ENCODE data around the gene MRPL2.

DNA sequence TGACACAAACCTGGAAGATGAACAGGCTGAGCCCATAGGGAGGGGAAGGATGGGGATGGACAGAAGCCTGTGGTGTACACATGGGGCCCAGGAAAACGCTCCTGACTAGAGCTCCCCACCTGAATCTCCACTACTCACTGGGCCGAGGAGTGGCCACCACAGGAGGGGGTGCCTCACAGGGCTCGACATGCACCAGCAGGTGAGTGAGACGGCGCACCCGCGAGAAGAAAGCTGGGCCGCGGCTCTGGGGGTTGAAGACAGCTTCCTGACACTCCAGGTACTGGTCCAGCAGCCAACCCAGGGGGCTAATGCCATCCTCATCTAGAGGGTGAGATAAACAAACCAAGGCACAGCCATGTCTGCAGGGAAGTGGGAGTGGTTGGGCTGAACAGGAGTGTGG lies 15.9 kb downstream of the MRPL2 start:
- TF ChIP-seq, protein P1, sequence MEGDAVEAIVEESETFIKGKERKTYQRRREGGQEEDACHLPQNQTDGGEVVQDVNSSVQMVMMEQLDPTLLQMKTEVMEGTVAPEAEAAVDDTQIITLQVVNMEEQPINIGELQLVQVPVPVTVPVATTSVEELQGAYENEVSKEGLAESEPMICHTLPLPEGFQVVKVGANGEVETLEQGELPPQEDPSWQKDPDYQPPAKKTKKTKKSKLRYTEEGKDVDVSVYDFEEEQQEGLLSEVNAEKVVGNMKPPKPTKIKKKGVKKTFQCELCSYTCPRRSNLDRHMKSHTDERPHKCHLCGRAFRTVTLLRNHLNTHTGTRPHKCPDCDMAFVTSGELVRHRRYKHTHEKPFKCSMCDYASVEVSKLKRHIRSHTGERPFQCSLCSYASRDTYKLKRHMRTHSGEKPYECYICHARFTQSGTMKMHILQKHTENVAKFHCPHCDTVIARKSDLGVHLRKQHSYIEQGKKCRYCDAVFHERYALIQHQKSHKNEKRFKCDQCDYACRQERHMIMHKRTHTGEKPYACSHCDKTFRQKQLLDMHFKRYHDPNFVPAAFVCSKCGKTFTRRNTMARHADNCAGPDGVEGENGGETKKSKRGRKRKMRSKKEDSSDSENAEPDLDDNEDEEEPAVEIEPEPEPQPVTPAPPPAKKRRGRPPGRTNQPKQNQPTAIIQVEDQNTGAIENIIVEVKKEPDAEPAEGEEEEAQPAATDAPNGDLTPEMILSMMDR (IDR thresholded peaks at IDR 0.05) = no peak
- TF ChIP-seq POLR2A (IDR thresholded peaks at IDR 0.05; ENCODE audit: low read depth) = no peak
- no peak for TF ChIP-seq POLR2AphosphoS5 (IDR thresholded peaks at IDR 0.05)

Measured in esophagus muscularis mucosa (tissue), 3 donors.